ENCODE data around the gene DCAKD.

DCAKD gene

GRCh38 chr17:45070001-45070400 lies 18.6 kb upstream of the DCAKD start:
- Histone ChIP-seq H3K4me1 (no peaks in the 10 kb centered on the region), H3K27ac (no peak overlapping the region), H3K27me3 (ENCODE audit: control insufficient read depth, insufficient read depth, low read length) (no peaks in the 10 kb centered on the region), H3K9ac (no peak overlapping the region), H3K9me3 (ENCODE audit: control insufficient read depth, low read length) (no peaks in the 10 kb centered on the region), H3K4me3 (ENCODE audit: low read depth, low read length) (no peak overlapping the region), H2AFZ (no peak overlapping the region), H3K4me2 (ENCODE audit: low read length) (no peak overlapping the region), H3K79me2 (peaks cover 47% of the 10 kb centered on the region), H3K36me3 (ENCODE audit: control insufficient read depth, insufficient read depth, low read length) (no peaks in the 10 kb centered on the region)
- no peak for TF ChIP-seq CTCF (IDR thresholded peaks at IDR 0.05)

GRCh38 chr17:45067637-45068036 lies 16.2 kb upstream of the DCAKD start:
- H3K4me1 ChIP-seq, result peaks cover 4% of the 10 kb centered on the region
- no peak overlapping the region for H3K27ac ChIP-seq
- H3K79me2 ChIP-seq, result peaks cover 48% of the 10 kb centered on the region
- H3K9ac ChIP-seq, result no peak overlapping the region
- no peaks in the 10 kb centered on the region for H3K27me3 ChIP-seq (ENCODE audit: control insufficient read depth, insufficient read depth, low read length)
- no peak overlapping the region for H2AFZ ChIP-seq
- H3K9me3 ChIP-seq (ENCODE audit: control insufficient read depth, low read length), result no peaks in the 10 kb centered on the region
- TF ChIP-seq CTCF (IDR thresholded peaks at IDR 0.05), result no peak
- no peak overlapping the region for H3K4me2 ChIP-seq (ENCODE audit: low read length)
- no peaks in the 10 kb centered on the region for H3K36me3 ChIP-seq (ENCODE audit: control insufficient read depth, insufficient read depth, low read length)
- H3K4me3 ChIP-seq (ENCODE audit: low read depth, low read length), result no peak overlapping the region

- Histone ChIP-seq H2AFZ (no peak overlapping the region), H3K36me3 (ENCODE audit: control insufficient read depth, insufficient read depth, low read length) (no peaks in the 10 kb centered on the region), H3K79me2 (peaks cover 50% of the 10 kb centered on the region), H3K27ac (no peak overlapping the region), H3K9me3 (ENCODE audit: control insufficient read depth, low read length) (no peaks in the 10 kb centered on the region), H3K4me3 (ENCODE audit: low read depth, low read length) (no peak overlapping the region), H3K4me2 (ENCODE audit: low read length) (no peak overlapping the region), H3K4me1 (peaks cover 16% of the 10 kb centered on the region), H3K27me3 (ENCODE audit: control insufficient read depth, insufficient read depth, low read length) (no peaks in the 10 kb centered on the region), H3K9ac (no peak overlapping the region)
- TF ChIP-seq CTCF (IDR thresholded peaks at IDR 0.05), result no peak
These were observed 11.8 kb upstream of the DCAKD start for GRCh38 chr17:45063198-45063597.

GRCh38 chr17:45061606-45062205 lies 10.3 kb upstream of the DCAKD start:
- Histone ChIP-seq H3K4me2 (ENCODE audit: low read length) (peak overlapping the region; percentile 71), H3K9me3 (ENCODE audit: control insufficient read depth, low read length) (no peaks in the 10 kb centered on the region), H3K36me3 (ENCODE audit: control insufficient read depth, insufficient read depth, low read length) (no peaks in the 10 kb centered on the region), H3K27ac (peak overlapping the region; percentile 92), H3K9ac (peak overlapping the region; percentile 74), H3K4me3 (ENCODE audit: low read depth, low read length) (peak overlapping the region; percentile 99), H3K4me1 (peaks cover 16% of the 10 kb centered on the region), H2AFZ (peak overlapping the region; percentile 98), H3K27me3 (ENCODE audit: control insufficient read depth, insufficient read depth, low read length) (no peaks in the 10 kb centered on the region), H3K79me2 (peaks cover 45% of the 10 kb centered on the region)
- no peak for TF ChIP-seq CTCF (IDR thresholded peaks at IDR 0.05)
